Right cardiac atrium (tissue), 5 donors: ENCODE measurements around the gene MAEA. TPM values are rescaled to one million over a fixed set of nuclear protein-coding genes. Genes with fewer than 3 reads are reported as not detected.

Experiments
- ATAC-seq, 2 donors: fragments of 200-7000 bp; cut with Tn5 transposase; one replicate each; pipeline versions ENCODE4 v1.8.0 to v1.9.1; 2020; ENCODE audit warnings: moderate library complexity in 2 of 2, mild to moderate bottlenecking in 1 of 2
- DNase-seq, 3 donors: peaks; one replicate each; pipeline ENCODE4 v3.0.0-alpha.2; 2020
- H3K27ac ChIP-seq: one replicate; pipeline ENCODE4 v1.5.1; 2013; ENCODE audit warnings: mild to moderate bottlenecking, low read length, control low read depth, moderate library complexity
- H3K27me3 ChIP-seq: one replicate; pipeline ENCODE4 v1.6.1; 2013; ENCODE audit not compliant: control insufficient read depth, insufficient read depth
- H3K4me1 ChIP-seq: one replicate; pipeline ENCODE4 v1.6.1; 2013; ENCODE audit warnings: low read length; ENCODE audit not compliant: control insufficient read depth, insufficient read depth
- H3K4me3 ChIP-seq: one replicate; pipeline ENCODE4 v1.5.1; 2013; ENCODE audit warnings: low read length, control low read depth
- H3K9me3 ChIP-seq: one replicate; pipeline ENCODE4 v1.6.1; 2013; ENCODE audit warnings: low read length; ENCODE audit not compliant: control insufficient read depth
- WGBS: extraction: QIAGEN DNeasy Blood & Tissue Kit; methylation state at CpG from one replicate; pipeline ENCODE4 v1.1.7; 2013; 5-methylcytosine and 5-hydroxymethylcytosine counted together
- intact Hi-C, 4 donors: fragments of 100-400 bp; cut with DNase I; formaldehyde crosslinking; loops; one replicate each; pipeline versions ENCODE4 v1.11.0 to v1.14.0; 2022 to 2023
- polyA plus RNA-seq: library from polyadenylated mRNA; stranded (reverse); fragments of 200-250 nt; gene quantifications from one replicate; pipeline ENCODE4 v1.2.3, GENCODE V29; 2013
- total RNA-seq, 4 donors: library from RNA; stranded (reverse); fragmentation: NEBNext Ultra II Directional; extraction: Animal tissue kit (Norgen Biotek cat#: 25700); gene quantifications; one replicate each; pipeline ENCODE4 v1.2.1, GENCODE V29; 2021
- donor health status: healthy with polysubstance abuse.
- donor health status: DM: no; HTN: yes; CAD: no.
- donor health status: DM: no; HTN: no; CAD: no.
- donor health status: DM: no; HTN: yes; CAD: no; lungs with severe emphysema.
- donor health status: DM: yes; HTN: yes; CAD: no.

Gene MAEA
- total and polyA plus RNA-seq, 5 donors: 51.6 to 61.8 (median 58.5) TPM

GRCh38 chr4:1293991-1294390 lies 4.3 kb downstream of the MAEA start:
- H3K4me3 ChIP-seq: no peak overlapping the region
- peaks cover 20% of the 10 kb centered on the region for H3K4me1 ChIP-seq
- H3K9me3 ChIP-seq: no peaks in the 10 kb centered on the region
- DNase-seq (peak; percentile 71 to 85 (median 84)), ATAC-seq (peak; percentile 20 to 24)
- H3K27ac ChIP-seq: peak overlapping the region; percentile 4
- intact Hi-C loops: loop anchor here in 2 of 4 donors (10.0 kb wide), 1 partner anchor 51 kb away; the partner anchor contains the start of gene UVSSA (in 2 of the 2)
- WGBS: 49% methylated on average over 15 of the region's 15 CpGs
- H3K27me3 ChIP-seq: no peaks in the 10 kb centered on the region

GRCh38 chr4:1294424-1294823 lies 4.7 kb downstream of the MAEA start:
- Histone ChIP-seq H3K27me3 (no peaks in the 10 kb centered on the region), H3K4me3 (no peak overlapping the region), H3K27ac (no peak overlapping the region), H3K9me3 (no peaks in the 10 kb centered on the region), H3K4me1 (peaks cover 20% of the 10 kb centered on the region)
- DNase-seq (no peak), ATAC-seq (no peak)
- WGBS: 78% methylated on average over 14 of the region's 14 CpGs
- intact Hi-C loops: loop anchor here in 2 of 4 donors (10.0 kb wide), 1 partner anchor 50 kb away; the partner anchor contains the start of gene UVSSA (in 2 of the 2)

- Histone ChIP-seq H3K4me3 (no peak overlapping the region), H3K4me1 (peaks cover 20% of the 10 kb centered on the region), H3K27me3 (no peaks in the 10 kb centered on the region), H3K27ac (peak overlapping the region; percentile 42), H3K9me3 (no peaks in the 10 kb centered on the region)
- ATAC-seq (no peak), DNase-seq (peak in 1 of 3 donors; percentile 56)
- intact Hi-C loops: loop anchor here in 2 of 4 donors (10.0 kb wide), 1 partner anchor 50 kb away; the partner anchor contains the start of gene UVSSA (in 2 of the 2)
- WGBS: 28% methylated on average over 10 of the region's 10 CpGs
Observed at GRCh38 chr4:1294891-1295290, 5.2 kb downstream of the MAEA start.

GRCh38 chr4:1295405-1296055 lies 5.8 kb downstream of the MAEA start:
- ATAC-seq (no peak), DNase-seq (peak in 1 of 3 donors; percentile 38)
- Histone ChIP-seq H3K4me3 (no peak overlapping the region), H3K27ac (no peak overlapping the region), H3K27me3 (no peaks in the 10 kb centered on the region), H3K4me1 (peaks cover 20% of the 10 kb centered on the region), H3K9me3 (no peaks in the 10 kb centered on the region)
- 83% methylated on average over 24 of the region's 24 CpGs for WGBS
- intact Hi-C loops: loop anchor here in 2 of 4 donors (10.0 kb wide), 1 partner anchor 49 kb away; the partner anchor contains the start of gene UVSSA (in 2 of the 2)

- 84% methylated on average over 18 of the region's 18 CpGs for WGBS
- no peak overlapping the region for H3K27ac ChIP-seq
- no peak overlapping the region for H3K4me3 ChIP-seq
- no peak for ATAC-seq
- DNase-seq: peak in 1 of 3 donors; percentile 22
- H3K27me3 ChIP-seq: no peaks in the 10 kb centered on the region
- intact Hi-C loops: loop anchor here in 2 of 4 donors (10.0 kb wide), 1 partner anchor 48 kb away; the partner anchor contains the start of gene UVSSA (in 2 of the 2)
- H3K9me3 ChIP-seq: no peaks in the 10 kb centered on the region
- peaks cover 16% of the 10 kb centered on the region for H3K4me1 ChIP-seq
Observed at GRCh38 chr4:1296324-1297022, 6.8 kb downstream of the MAEA start.

GRCh38 chr4:1297023-1297395 lies 7.3 kb downstream of the MAEA start:
- intact Hi-C loops: loop anchor here in 2 of 4 donors (10.0 kb wide), 1 partner anchor 48 kb away; the partner anchor contains the start of gene UVSSA (in 2 of the 2)
- no peak for ATAC-seq
- no peaks in the 10 kb centered on the region for H3K9me3 ChIP-seq
- peaks cover 16% of the 10 kb centered on the region for H3K4me1 ChIP-seq
- 87% methylated on average over 22 of the region's 22 CpGs for WGBS
- no peaks in the 10 kb centered on the region for H3K27me3 ChIP-seq
- no peak overlapping the region for H3K4me3 ChIP-seq
- H3K27ac ChIP-seq: no peak overlapping the region
- peak in 1 of 3 donors; percentile 32 for DNase-seq

- H3K4me3 ChIP-seq: no peak overlapping the region
- WGBS: 87% methylated on average over 32 of the region's 32 CpGs
- intact Hi-C loops: loop anchor here in 2 of 4 donors (10.0 kb wide), 1 partner anchor 47 kb away; the partner anchor contains the start of gene UVSSA (in 2 of the 2)
- no peak overlapping the region for H3K27ac ChIP-seq
- no peaks in the 10 kb centered on the region for H3K27me3 ChIP-seq
- H3K9me3 ChIP-seq: no peaks in the 10 kb centered on the region
- ATAC-seq (no peak), DNase-seq (peak in 1 of 3 donors; percentile 52)
- H3K4me1 ChIP-seq: peaks cover 14% of the 10 kb centered on the region
Observed at GRCh38 chr4:1297456-1298325, 8.0 kb downstream of the MAEA start.

- no peaks in the 10 kb centered on the region for H3K9me3 ChIP-seq
- no peak overlapping the region for H3K27ac ChIP-seq
- DNase-seq: peak in 1 of 3 donors; percentile 21
- H3K4me1 ChIP-seq: peaks cover 14% of the 10 kb centered on the region
- WGBS: 95% methylated on average over 7 of the region's 7 CpGs
- intact Hi-C loops: loop anchor here in 2 of 4 donors (10.0 kb wide), 1 partner anchor 46 kb away; the partner anchor contains the start of gene UVSSA (in 2 of the 2)
- H3K27me3 ChIP-seq: no peaks in the 10 kb centered on the region
- H3K4me3 ChIP-seq: no peak overlapping the region
- ATAC-seq: no peak
Observed at GRCh38 chr4:1298461-1298860, 8.8 kb downstream of the MAEA start.

GRCh38 chr4:1299301-1299860 lies 9.7 kb downstream of the MAEA start:
- H3K27ac ChIP-seq: no peak overlapping the region
- intact Hi-C loops: loop anchor here in 2 of 4 donors (10.0 kb wide), 1 partner anchor 45 kb away; the partner anchor contains the start of gene UVSSA (in 2 of the 2)
- WGBS: 82% methylated on average over 15 of the region's 15 CpGs
- no peak overlapping the region for H3K4me3 ChIP-seq
- no peaks in the 10 kb centered on the region for H3K9me3 ChIP-seq
- no peak for ATAC-seq
- H3K4me1 ChIP-seq: peaks cover 9% of the 10 kb centered on the region
- H3K27me3 ChIP-seq: no peaks in the 10 kb centered on the region
- peak in 1 of 3 donors; percentile 23 for DNase-seq
